Skeletal muscle tissue (tissue), 4 donors: ENCODE measurements around the gene PLAU. TPM values are rescaled to one million over a fixed set of nuclear protein-coding genes. Genes with fewer than 3 reads are reported as not detected.
A peak's percentile ranks its signal among the peaks of the same experiment; 100 is the strongest.
"Not testable (repeated sequence)": the region's sequence is repeated elsewhere in the genome, so short reads cannot be mapped to it uniquely, and the experiment has no call there.

Experiments
- H3K27ac ChIP-seq: one replicate; pipeline ENCODE4 v1.7.0; 2013; ENCODE audit warnings: mild to moderate bottlenecking, low read depth, low read length, inconsistent platforms
- H3K27me3 ChIP-seq, 3 donors: one replicate each; pipeline ENCODE4 v1.7.0; 2013; ENCODE audit warnings: low read length in 3 of 3; ENCODE audit not compliant: control insufficient read depth in 3 of 3, insufficient read depth in 3 of 3
- H3K36me3 ChIP-seq, 3 donors: one replicate each; pipeline ENCODE4 v1.7.0; 2013; ENCODE audit warnings: low read length in 3 of 3; ENCODE audit not compliant: control insufficient read depth in 3 of 3, insufficient read depth in 3 of 3
- H3K4me1 ChIP-seq, 3 donors: one replicate each; pipeline ENCODE4 v1.7.0; 2013; ENCODE audit warnings: low read length in 3 of 3, mild to moderate bottlenecking in 3 of 3; ENCODE audit not compliant: control insufficient read depth in 3 of 3, insufficient read depth in 3 of 3
- H3K4me3 ChIP-seq, 3 donors: one replicate each; pipeline ENCODE4 v1.7.0; 2013; ENCODE audit warnings: low read length in 3 of 3
- H3K9ac ChIP-seq, 3 donors: one replicate each; pipeline ENCODE4 v1.7.0; 2013; ENCODE audit warnings: low read length in 3 of 3, mild to moderate bottlenecking in 3 of 3, moderate library complexity in 2 of 3, low read depth in 1 of 3
- H3K9me3 ChIP-seq, 3 donors: one replicate each; pipeline ENCODE4 v1.7.0; 2013; ENCODE audit warnings: low read length in 3 of 3; ENCODE audit not compliant: control insufficient read depth in 3 of 3
- total RNA-seq: library from RNA; depleted of rRNA; stranded (reverse); fragments of >200 nt; gene quantifications from one replicate; pipeline ENCODE4 v1.2.3, GENCODE V29; 2014
- donor health status: Osteomylitis.

PLAU gene
- total RNA-seq, 1 donor from 2014 or later, result 21.4 TPM

DNA sequence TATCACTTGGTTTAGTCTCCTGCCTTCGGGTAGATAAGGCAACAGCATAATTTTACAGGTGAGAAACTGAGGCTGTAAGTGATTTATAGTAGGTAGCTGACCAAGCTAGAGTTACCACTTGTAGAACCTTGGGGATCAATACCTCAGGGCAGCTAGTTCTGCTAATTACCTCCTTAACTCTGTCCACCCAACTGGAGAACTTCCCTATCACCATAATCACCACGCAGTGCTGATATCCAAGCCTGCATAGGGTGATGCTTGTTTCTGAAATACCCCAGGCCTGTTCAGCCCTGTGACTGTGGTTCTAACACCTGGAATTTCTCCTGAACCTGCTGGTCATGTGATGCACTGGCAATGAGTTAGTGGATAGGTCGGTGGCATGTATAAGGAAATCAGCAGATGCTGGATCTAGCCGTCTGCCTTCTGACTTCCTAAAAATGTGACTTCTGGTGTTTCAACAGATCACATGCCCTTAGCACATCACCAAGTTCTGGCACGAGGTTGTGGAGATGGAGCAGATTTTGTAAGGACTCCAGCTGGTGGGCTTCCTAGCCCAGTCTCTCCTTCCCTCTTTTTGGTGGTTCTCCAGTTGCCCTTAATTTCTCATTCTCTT lies 15.3 kb downstream of the PLAU start:
- Histone ChIP-seq H3K9me3 (no peaks in the 10 kb centered on the region), H3K9ac (no peak overlapping the region), H3K27me3 (no peaks in the 10 kb centered on the region), H3K27ac (no peak overlapping the region), H3K4me3 (no peak overlapping the region), H3K4me1 (peaks cover 0 to 2% (median 0%) of the 10 kb centered on the region in 3 donors), H3K36me3 (no peaks in the 10 kb centered on the region)

GRCh38 chr10:73930630-73931327 lies 19.8 kb downstream of the PLAU start:
- H3K4me3 ChIP-seq, H3K27ac ChIP-seq, H3K9ac ChIP-seq, H3K9me3 ChIP-seq, H3K27me3 ChIP-seq, H3K4me1 ChIP-seq, H3K36me3 ChIP-seq: not testable (repeated sequence)

- H3K4me3 ChIP-seq, result no peak overlapping the region
- no peak overlapping the region for H3K9ac ChIP-seq
- H3K36me3 ChIP-seq, result no peaks in the 10 kb centered on the region
- no peaks in the 10 kb centered on the region for H3K27me3 ChIP-seq
- H3K27ac ChIP-seq, result no peak overlapping the region
- H3K4me1 ChIP-seq, result peaks cover 0 to 8% (median 3%) of the 10 kb centered on the region in 3 donors
- no peaks in the 10 kb centered on the region for H3K9me3 ChIP-seq
These were observed 21.1 kb downstream of the PLAU start for GRCh38 chr10:73931767-73932619.

DNA sequence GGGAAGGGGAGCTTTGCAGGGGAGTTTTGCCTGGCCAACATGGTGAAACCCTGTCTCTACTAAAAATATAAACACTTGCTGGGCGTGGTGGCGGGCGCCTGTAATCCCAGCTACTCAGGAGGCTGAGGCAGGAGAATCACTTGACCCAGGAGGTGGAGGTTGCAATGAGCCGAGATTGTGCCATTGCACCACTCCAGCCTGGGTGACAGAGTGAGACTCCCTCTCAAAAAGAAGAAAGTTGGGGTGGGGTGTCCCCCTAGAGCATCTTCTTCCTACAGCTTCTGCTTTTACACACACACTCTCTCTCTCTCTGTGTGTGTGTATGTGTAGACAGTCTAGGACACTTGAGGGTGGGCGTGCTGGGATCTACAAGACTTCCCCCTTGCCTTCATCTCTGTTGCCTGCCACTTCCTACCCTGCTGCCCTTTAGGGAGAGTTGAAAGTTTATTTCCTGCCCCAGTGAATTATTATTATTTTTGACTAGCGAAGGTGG lies 21.7 kb downstream of the PLAU start:
- no peaks in the 10 kb centered on the region for H3K27me3 ChIP-seq
- H3K9ac ChIP-seq, result no peak overlapping the region
- peaks cover 6 to 14% (median 9%) of the 10 kb centered on the region in 3 donors for H3K4me1 ChIP-seq
- no peaks in the 10 kb centered on the region for H3K36me3 ChIP-seq
- no peaks in the 10 kb centered on the region for H3K9me3 ChIP-seq
- no peak overlapping the region for H3K4me3 ChIP-seq
- H3K27ac ChIP-seq, result no peak overlapping the region

GRCh38 chr10:73934074-73934473 lies 23.1 kb downstream of the PLAU start:
- Histone ChIP-seq H3K27me3 (no peaks in the 10 kb centered on the region), H3K9me3 (no peaks in the 10 kb centered on the region), H3K9ac (no peak overlapping the region), H3K4me3 (no peak overlapping the region), H3K36me3 (no peaks in the 10 kb centered on the region), H3K27ac (no peak overlapping the region), H3K4me1 (peaks cover 12 to 22% (median 12%) of the 10 kb centered on the region in 3 donors)

DNA sequence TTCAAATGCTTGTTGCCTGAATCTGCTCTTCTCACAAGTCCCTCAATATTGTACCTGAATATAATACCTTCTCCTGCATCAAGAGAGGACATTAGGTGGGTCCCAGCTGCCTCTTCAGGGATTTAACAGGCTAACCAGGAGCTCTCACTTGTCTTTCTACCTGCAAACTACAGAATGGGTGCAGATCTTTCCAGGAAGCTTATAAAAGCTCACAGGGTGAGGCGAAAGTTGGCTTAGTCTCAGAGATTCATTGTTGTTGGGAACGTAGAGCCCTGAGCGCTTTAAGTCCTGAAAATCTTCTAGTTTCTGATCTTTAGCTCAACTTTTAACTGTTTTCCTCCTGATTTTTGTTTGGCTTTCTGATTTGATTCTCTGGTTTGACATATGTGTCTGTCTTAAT lies 25.0 kb downstream of the PLAU start:
- no peaks in the 10 kb centered on the region for H3K27me3 ChIP-seq

GRCh38 chr10:73937333-73938043 lies 26.6 kb downstream of the PLAU start:
- Histone ChIP-seq H3K36me3 (no peaks in the 10 kb centered on the region), H3K4me3 (no peak overlapping the region), H3K4me1 (peaks cover 19 to 31% (median 27%) of the 10 kb centered on the region in 3 donors), H3K9ac (no peak overlapping the region), H3K27me3 (no peaks in the 10 kb centered on the region), H3K27ac (peak overlapping the region; percentile 72), H3K9me3 (no peaks in the 10 kb centered on the region)

More for the DNA sequence above, 25.0 kb downstream of the PLAU start:
- no peak overlapping the region for H3K9ac ChIP-seq
- H3K36me3 ChIP-seq, result no peaks in the 10 kb centered on the region
- no peak overlapping the region for H3K27ac ChIP-seq
- H3K9me3 ChIP-seq, result no peaks in the 10 kb centered on the region
- no peak overlapping the region for H3K4me3 ChIP-seq
- H3K4me1 ChIP-seq, result peaks cover 14 to 25% (median 17%) of the 10 kb centered on the region in 3 donors

DNA sequence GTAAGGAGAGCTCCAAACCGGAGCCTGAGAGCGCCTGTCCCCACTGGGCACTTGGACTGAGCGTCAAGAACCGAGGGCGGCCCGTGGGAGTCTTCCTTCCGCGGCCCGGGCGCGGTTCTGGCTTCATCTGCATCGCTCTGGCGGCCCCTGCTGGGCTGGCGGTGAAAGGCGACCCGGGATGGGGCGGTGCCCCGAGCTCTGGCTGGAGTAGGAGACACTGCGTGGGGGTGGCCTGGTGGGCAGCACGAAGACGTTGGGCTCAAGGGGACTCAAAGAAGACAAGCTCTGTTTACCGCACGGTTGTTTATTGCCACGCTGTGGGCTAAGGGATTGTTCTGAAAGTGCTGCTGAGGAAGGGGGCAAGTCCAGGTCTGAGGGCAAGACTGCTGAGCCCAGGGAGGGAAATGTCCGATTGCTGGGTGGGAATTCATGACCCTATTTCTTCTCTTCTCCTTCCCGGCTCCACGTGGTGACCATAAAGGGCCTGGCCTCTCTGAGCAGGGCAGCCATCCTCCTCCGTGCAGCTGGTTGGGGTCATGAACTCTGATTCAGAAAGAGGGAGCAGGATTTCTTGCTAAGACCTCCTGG lies 29.8 kb downstream of the PLAU start:
- Histone ChIP-seq H3K36me3 (no peaks in the 10 kb centered on the region), H3K27ac (peak overlapping the region; percentile 88), H3K9me3 (no peaks in the 10 kb centered on the region), H3K9ac (peak overlapping the region; percentile 60 to 71 (median 63)), H3K4me1 (peaks cover 16 to 27% (median 26%) of the 10 kb centered on the region in 3 donors), H3K4me3 (peak overlapping the region; percentile 48 to 61 (median 48)), H3K27me3 (no peaks in the 10 kb centered on the region)

- Histone ChIP-seq H3K27ac (peak overlapping the region; percentile 88), H3K9ac (peak overlapping the region; percentile 60 to 71 (median 63)), H3K9me3 (no peaks in the 10 kb centered on the region), H3K4me3 (peak overlapping the region; percentile 48 to 61 (median 48)), H3K36me3 (no peaks in the 10 kb centered on the region), H3K27me3 (no peaks in the 10 kb centered on the region), H3K4me1 (peaks cover 16 to 27% (median 26%) of the 10 kb centered on the region in 3 donors)
These were observed 30.4 kb downstream of the PLAU start for GRCh38 chr10:73941300-73941699.
